ENCODE measurements around the gene RSAD1.

RSAD1 gene

DNA sequence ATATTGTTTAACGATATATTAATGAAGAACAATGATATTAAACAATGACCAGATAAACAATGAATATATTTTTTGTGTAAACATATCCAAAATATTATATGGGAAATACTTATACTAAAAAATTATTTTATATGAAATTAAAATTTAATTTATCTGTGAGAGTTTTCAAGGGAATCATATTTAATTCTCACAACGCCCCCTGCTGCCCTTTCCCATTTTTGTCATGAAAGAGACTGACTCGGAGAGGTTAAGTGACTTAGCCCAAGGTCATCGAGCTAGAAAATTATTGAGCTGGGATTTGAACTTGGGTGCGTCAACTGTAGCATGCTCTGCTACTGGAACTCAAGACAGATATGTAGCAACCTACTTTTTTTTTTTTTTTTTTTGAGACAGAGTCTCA lies 22.4 kb downstream of the RSAD1 start:
- DNase-seq: peak in 1 of 2 donors; percentile 32
- H3K9me3 ChIP-seq: no peaks in the 10 kb centered on the region

DNA sequence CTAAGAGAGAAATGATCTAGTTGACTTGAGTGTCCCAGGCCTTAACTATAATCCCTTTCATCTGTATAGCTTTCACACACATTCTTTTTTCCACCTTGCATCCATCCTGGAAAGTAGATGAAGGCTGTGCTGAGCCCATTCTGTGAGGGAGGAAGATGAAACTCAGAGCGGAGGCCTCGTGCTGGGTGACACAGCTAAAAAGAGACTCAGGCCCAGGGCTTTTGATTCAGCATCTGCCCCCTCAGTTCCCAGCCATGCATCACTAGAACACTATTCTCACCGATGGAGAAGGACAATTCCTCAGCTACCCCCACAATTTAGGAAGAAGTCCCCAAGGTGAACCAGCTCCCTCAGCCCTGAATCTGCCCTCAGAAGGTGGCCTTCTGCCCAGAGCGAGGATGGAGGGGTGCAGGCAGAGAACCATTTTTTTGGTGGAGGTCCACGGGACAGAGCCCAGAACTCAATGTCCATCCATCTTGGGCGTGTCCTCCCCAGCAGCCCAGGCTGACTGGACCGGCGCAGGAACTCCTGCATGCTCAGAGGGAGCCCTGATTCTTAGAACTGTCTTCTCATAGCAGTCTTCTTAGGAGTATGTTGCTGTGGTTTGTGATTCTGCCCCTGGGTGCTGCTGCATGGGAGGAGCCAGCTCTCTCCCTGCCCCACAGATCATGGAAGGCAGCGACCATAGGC lies 23.8 kb downstream of the RSAD1 start:
- Histone ChIP-seq H3K27ac (no peak overlapping the region), H3K36me3 (no peaks in the 10 kb centered on the region), H3K9me3 (no peaks in the 10 kb centered on the region), H3K4me3 (no peak overlapping the region), H3K4me1 (no peaks in the 10 kb centered on the region), H3K27me3 (peaks cover 0 to 2% of the 10 kb centered on the region in 2 donors)
- intact Hi-C loops (cut with DNase I; ENCODE audit: low total_unique reads): no loop called here
- no peak for DNase-seq
- TF ChIP-seq, protein P1, sequence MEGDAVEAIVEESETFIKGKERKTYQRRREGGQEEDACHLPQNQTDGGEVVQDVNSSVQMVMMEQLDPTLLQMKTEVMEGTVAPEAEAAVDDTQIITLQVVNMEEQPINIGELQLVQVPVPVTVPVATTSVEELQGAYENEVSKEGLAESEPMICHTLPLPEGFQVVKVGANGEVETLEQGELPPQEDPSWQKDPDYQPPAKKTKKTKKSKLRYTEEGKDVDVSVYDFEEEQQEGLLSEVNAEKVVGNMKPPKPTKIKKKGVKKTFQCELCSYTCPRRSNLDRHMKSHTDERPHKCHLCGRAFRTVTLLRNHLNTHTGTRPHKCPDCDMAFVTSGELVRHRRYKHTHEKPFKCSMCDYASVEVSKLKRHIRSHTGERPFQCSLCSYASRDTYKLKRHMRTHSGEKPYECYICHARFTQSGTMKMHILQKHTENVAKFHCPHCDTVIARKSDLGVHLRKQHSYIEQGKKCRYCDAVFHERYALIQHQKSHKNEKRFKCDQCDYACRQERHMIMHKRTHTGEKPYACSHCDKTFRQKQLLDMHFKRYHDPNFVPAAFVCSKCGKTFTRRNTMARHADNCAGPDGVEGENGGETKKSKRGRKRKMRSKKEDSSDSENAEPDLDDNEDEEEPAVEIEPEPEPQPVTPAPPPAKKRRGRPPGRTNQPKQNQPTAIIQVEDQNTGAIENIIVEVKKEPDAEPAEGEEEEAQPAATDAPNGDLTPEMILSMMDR (IDR thresholded peaks at IDR 0.05): no peak

More for the DNA sequence above, 22.4 kb downstream of the RSAD1 start:
- H3K36me3 ChIP-seq: no peaks in the 10 kb centered on the region
- H3K27me3 ChIP-seq: peaks cover 0 to 2% of the 10 kb centered on the region in 2 donors
- intact Hi-C loops (cut with DNase I; ENCODE audit: low total_unique reads): no loop called here
- no peak overlapping the region for H3K4me3 ChIP-seq
- H3K27ac ChIP-seq: no peak overlapping the region
- H3K4me1 ChIP-seq: no peaks in the 10 kb centered on the region
- TF ChIP-seq, protein P1 (IDR thresholded peaks at IDR 0.05): no peak

DNA sequence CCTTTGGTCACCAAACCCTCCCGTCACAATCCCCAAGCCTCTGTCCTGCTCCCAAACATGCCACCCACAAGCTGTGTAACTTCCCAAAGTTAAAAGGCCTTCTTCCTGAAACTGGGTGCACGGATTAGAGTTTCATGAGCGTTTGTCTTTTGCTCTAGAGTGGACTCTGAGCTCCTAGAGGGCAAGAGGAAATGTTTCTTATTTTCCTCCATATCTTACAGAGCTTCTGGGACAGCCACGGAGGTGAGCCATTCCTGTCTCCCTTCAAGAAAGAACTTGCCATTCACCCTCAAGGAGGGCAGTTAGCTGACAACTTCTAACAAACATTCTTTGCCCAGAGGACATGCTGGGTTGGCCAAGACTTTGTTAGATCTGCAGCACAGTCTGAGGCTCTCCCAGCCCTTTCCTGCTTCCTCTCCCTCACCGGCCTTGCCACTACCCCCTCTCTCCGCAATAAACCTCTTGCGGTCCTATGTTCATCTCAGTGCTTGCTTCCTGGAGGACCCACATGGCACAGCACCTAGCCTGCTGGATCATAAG lies 27.0 kb downstream of the RSAD1 start:
- Histone ChIP-seq H3K27me3 (peaks cover 0 to 2% of the 10 kb centered on the region in 2 donors), H3K9me3 (no peaks in the 10 kb centered on the region), H3K4me1 (peaks cover 0 to 18% (median 9%) of the 10 kb centered on the region in 4 donors), H3K36me3 (no peaks in the 10 kb centered on the region), H3K4me3 (no peak overlapping the region), H3K27ac (no peak overlapping the region)
- DNase-seq: no peak
- intact Hi-C loops (cut with DNase I; ENCODE audit: low total_unique reads): no loop called here
- TF ChIP-seq, protein P1 (IDR thresholded peaks at IDR 0.05): no peak

DNA sequence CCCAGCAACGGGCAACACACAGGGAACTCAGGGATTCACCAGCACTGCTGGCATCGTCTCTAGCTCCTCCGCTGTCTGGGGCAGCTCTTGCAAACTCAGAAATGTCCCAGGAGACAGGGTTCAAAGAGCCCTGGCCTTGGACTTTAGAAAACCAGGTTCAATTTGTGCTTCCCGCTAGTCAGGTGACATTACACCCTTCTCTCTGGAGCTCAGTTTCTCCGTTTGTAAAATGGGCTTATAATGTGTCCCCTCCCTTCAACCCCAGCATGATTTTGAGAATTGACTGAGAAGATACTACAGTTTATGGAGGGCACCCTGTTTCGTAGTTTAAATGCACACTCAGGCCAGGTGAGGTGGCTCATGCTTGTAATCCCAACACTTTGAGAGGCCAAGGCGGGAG lies 27.6 kb downstream of the RSAD1 start:
- no peak for DNase-seq
- Histone ChIP-seq H3K36me3 (no peaks in the 10 kb centered on the region), H3K27ac (no peak overlapping the region), H3K9me3 (no peaks in the 10 kb centered on the region), H3K4me3 (no peak overlapping the region), H3K27me3 (peaks cover 0 to 2% of the 10 kb centered on the region in 2 donors), H3K4me1 (peaks cover 0 to 18% (median 9%) of the 10 kb centered on the region in 4 donors)
- intact Hi-C loops (cut with DNase I; ENCODE audit: low total_unique reads): no loop called here
- TF ChIP-seq, protein P1 (IDR thresholded peaks at IDR 0.05): no peak

DNA sequence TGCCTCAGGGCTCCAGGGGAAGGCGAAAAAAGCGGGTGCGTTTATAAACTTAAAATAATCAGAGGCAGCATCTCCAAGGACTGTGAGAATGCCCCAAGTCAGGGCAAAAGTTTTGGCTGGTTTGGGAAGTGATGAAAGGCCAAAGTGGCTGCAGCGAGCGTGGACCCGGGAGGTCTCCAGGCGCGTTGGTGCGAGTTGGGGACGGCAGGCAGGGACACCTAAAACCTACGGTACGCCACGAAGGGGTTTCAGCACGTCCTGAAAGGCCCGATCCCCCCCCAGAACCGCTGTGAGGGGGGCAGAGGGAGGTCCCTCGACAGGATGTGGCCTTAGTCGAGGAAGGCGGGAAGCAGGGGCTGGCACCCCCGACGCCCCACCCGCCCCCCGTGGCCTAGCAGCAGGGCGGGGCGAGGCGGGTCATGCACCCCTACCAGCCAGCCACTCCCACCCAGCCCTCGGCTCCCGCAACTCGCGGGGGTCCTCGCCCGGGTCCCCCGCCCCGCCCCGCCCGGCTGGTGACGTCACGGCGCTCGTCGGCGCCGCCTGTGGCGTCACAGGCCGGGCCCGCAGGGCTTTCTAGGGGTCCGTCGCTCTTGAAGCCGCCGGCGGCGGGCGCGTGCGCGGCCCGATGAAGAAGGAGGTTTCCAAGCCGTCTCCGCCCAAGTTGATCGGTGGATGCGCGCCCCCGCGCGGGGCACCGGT lies 29.4 kb downstream of the RSAD1 start, which contains the start of gene MYCBPAP:
MYCBPAP (plus strand) TSS at position 569 of the 702 bp plus-strand sequence. CDS start 236 bp downstream, outside the sequence.
- no peaks in the 10 kb centered on the region for H3K9me3 ChIP-seq
- intact Hi-C loops (cut with DNase I; ENCODE audit: low total_unique reads): no loop called here
- peak; percentile 83 to 90 for DNase-seq
- H3K4me3 ChIP-seq: peak within 1 kb of the TSS; percentile 60 to 84
- H3K36me3 ChIP-seq: no peaks in the 10 kb centered on the region
- H3K27ac ChIP-seq: peak within 1 kb of the TSS; percentile 66 to 79
- peaks cover 0 to 2% of the 10 kb centered on the region in 2 donors for H3K27me3 ChIP-seq
- TF ChIP-seq, protein P1 (IDR thresholded peaks at IDR 0.05): no peak
- H3K4me1 ChIP-seq: peaks cover 0 to 18% (median 9%) of the 10 kb centered on the region in 4 donors

All from tibial artery (tissue), 4 donors.